Measurements from ENCODE around the gene SMR3B. TPM values are rescaled to one million over a fixed set of nuclear protein-coding genes. Genes with fewer than 3 reads are reported as not detected.

Gene SMR3B
- total RNA-seq = not detected in 2 replicates

GRCh38 chr4:70382691-70383181 lies at the start of gene SMR3B:
Gene SMR3B (plus strand): TSS chr4:70383131. CDS start chr4:70384511, 1,380 bp downstream.

GRCh38 chr4:70334681-70335080 lies 48.2 kb upstream of the SMR3B start, which contains the start of gene CABS1:
Gene CABS1 (plus strand): TSS chr4:70334981. CDS start chr4:70335040, 59 bp downstream.

GRCh38 chr4:70360460-70360859 lies 22.5 kb upstream of the SMR3B start, which contains the start of gene SMR3A:
Gene SMR3A (plus strand): TSS chr4:70360760. CDS start chr4:70362116, 1,356 bp downstream.

DNA sequence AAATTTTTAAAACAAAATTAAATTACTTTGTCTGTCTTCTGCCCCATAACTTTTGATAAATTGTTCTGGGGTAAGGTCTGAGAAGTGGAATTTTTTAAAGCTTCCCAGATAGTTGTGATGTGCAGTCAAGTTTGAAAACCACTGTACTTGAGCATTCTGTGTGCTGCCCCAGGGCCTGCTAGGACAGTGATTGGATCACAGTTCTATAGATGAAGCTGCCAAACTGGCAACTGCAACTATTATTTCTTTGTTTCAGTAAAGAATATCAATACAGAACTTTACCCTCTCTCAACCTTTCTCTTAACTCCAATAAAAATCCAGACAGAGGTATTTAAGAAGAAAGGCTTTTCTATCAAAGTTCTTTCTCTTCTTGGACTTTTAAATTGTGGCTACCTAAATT lies 14.6 kb downstream of the SMR3B start, which contains the start of gene OPRPN:
TSS of gene OPRPN (plus strand) at position 361 of the 400 bp plus-strand sequence. CDS start 1,346 bp downstream, outside the sequence.

Other genes starting within 250 kb of the SMR3B start
- gene PRR27, start 228.9 kb upstream of the SMR3B start, total RNA-seq = not detected in 2 replicates
- gene ODAM, start 187.4 kb upstream of the SMR3B start, total RNA-seq = not detected in 2 replicates
- gene FDCSP, start 157.0 kb upstream of the SMR3B start, total RNA-seq = not detected in 2 replicates
- gene CSN3, start 140.5 kb upstream of the SMR3B start, total RNA-seq = not detected in 2 replicates
- gene CABS1, start 48.1 kb upstream of the SMR3B start, total RNA-seq = not detected in 2 replicates
- gene SMR3A, start 22.4 kb upstream of the SMR3B start, total RNA-seq = not detected in 2 replicates
- gene OPRPN, start 14.8 kb downstream of the SMR3B start, total RNA-seq = not detected in 2 replicates
- not detected in 2 replicates for gene MUC7, start 89.1 kb downstream of the SMR3B start, total RNA-seq
- not detected in 2 replicates for gene AMTN, start 135.4 kb downstream of the SMR3B start, total RNA-seq
- gene AMBN, start 209.1 kb downstream of the SMR3B start, total RNA-seq = not detected in 2 replicates
- gene ENAM, start 245.6 kb downstream of the SMR3B start, total RNA-seq = not detected in 2 replicates